Smooth muscle cell (in vitro differentiated cells): ENCODE results near the gene RASAL3. TPM values are rescaled to one million over a fixed set of nuclear protein-coding genes. Genes with fewer than 3 reads are reported as not detected.

Experiments
- DNase-seq: peaks from one replicate; lab custom pipeline; 2025; ENCODE audit not compliant: unreplicated experiment; lab: John Stamatoyannopoulos, UW
- H2AFZ ChIP-seq: fragments of 200-600 bp; sonication (generic); 2 replicates; pipeline ENCODE4 v1.6.0; 2016; ENCODE audit warnings: antibody characterized with exemption, low read depth, mild to moderate bottlenecking
- H3F3A ChIP-seq: fragments of 200-600 bp; sonication (generic); 2 replicates; pipeline ENCODE4 v1.6.0; 2017; ENCODE audit warnings: antibody characterized with exemption, low read depth
- H3K27ac ChIP-seq: fragments of 200-600 bp; sonication (generic); 2 replicates; pipeline ENCODE4 v1.5.1; 2016; ENCODE audit warnings: low read depth, mild to moderate bottlenecking
- H3K27me3 ChIP-seq: fragments of 200-600 bp; sonication (generic); 2 replicates; pipeline ENCODE4 v1.6.1; 2016; ENCODE audit warnings: low read depth, mild to moderate bottlenecking
- H3K36me3 ChIP-seq: fragments of 200-600 bp; sonication (generic); 2 replicates; pipeline ENCODE4 v1.5.1; 2016; ENCODE audit warnings: low read depth
- H3K4me1 ChIP-seq: fragments of 200-600 bp; sonication (generic); 2 replicates; pipeline ENCODE4 v1.5.1; 2016; ENCODE audit warnings: low read depth
- H3K4me2 ChIP-seq: fragments of 200-600 bp; sonication (generic); 2 replicates; pipeline ENCODE4 v1.6.0; 2016; ENCODE audit warnings: mild to moderate bottlenecking
- H3K4me3 ChIP-seq: fragments of 200-600 bp; sonication (generic); 2 replicates; pipeline ENCODE4 v1.5.1; 2016; ENCODE audit warnings: mild to moderate bottlenecking
- H3K79me2 ChIP-seq: fragments of 200-600 bp; sonication (generic); 2 replicates; pipeline ENCODE4 v1.6.0; 2016; ENCODE audit warnings: low read depth, mild to moderate bottlenecking
- H3K9ac ChIP-seq: fragments of 200-600 bp; sonication (generic); 2 replicates; pipeline ENCODE4 v1.6.0; 2016; ENCODE audit warnings: low read depth
- H3K9me3 ChIP-seq: fragments of 200-600 bp; sonication (generic); replicated peaks from 2 replicates; pipeline ENCODE4 v1.5.1; 2016; ENCODE audit warnings: low read depth
- H4K20me1 ChIP-seq: fragments of 200-600 bp; sonication (generic); 2 replicates; pipeline ENCODE4 v1.6.0; 2016; ENCODE audit warnings: low read depth
- WGBS: methylation state at CpG from one replicate; pipeline ENCODE4 v1.1.7; 2016; ENCODE audit warnings: low lambda C conversion rate; 5-methylcytosine and 5-hydroxymethylcytosine counted together
- microRNA counts: library from miRNA; unstranded; fragments of <30 nt; microRNA quantifications from one replicate; lab custom pipeline; 2016
- microRNA-seq: library from miRNA; unstranded; fragments of <30 nt; microRNA quantifications from one replicate; pipeline ENCODE4, GENCODE V29; 2016; ENCODE audit warnings: borderline number of aligned reads
- polyA plus RNA-seq: library from polyadenylated mRNA; unstranded; fragments of >200 nt; fragmentation: Nextera tagmentation; extraction: Ambion mirVana; gene quantifications from 2 replicates; pipeline ENCODE4 v1.2.1, GENCODE V29; 2016
- small RNA-seq: library from RNA; depleted of rRNA; stranded (forward); fragments of <200 nt; gene quantifications from one replicate; pipeline ENCODE3, GENCODE V24; 2014
- total RNA-seq: library from RNA; depleted of rRNA; stranded (reverse); fragments of >200 nt; gene quantifications from 2 replicates; pipeline ENCODE4 v1.2.3, GENCODE V29; 2014
- TF ChIP-seq, protein P1 (sequence below): fragments of 200-600 bp; sonication (generic); IDR thresholded peaks from 2 replicates; pipeline ENCODE4 v1.5.1; 2017; ENCODE audit warnings: borderline replicate concordance, mild to moderate bottlenecking, antibody characterized with exemption; ENCODE audit not compliant: insufficient read depth, poor library complexity, severe bottlenecking

RASAL3 gene
- total and polyA plus RNA-seq, 2 experiments from 2014 or later: 0.24 TPM; not detected in 1

DNA sequence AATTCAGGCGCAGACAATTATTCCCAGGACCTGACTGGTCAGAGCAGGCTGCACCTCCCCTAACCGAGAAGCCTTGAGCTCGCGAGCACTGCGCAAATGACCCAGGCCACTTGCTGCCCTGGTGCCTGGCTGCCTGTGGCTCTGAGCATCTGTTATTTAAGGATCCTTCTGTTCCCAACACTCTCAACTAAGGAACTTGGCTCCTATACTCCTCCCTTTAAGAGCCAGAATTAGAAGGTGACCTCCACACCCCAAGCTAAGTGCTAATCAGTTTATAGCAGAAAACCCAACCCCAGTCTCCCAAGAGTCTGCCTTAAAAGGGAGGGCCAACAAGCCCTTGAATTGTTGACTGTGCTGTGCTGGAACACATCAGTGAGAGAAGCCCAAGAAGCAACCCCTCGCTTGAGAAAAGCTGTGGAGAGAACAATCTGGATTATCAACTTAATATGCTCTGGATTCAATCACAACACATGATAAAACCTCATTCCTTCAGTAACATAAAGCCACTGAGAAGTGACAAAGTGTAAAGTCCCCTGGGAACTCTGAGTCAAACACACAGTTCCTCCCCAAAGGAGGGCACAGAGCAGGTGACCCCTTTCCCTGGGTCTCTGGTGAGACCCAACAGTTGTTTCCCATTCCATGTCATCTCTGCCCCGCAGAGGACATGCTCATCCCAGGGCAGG lies 60.1 kb downstream of the RASAL3 start:
- H4K20me1 ChIP-seq: peaks cover 100% of the 10 kb centered on the region
- H3K9ac ChIP-seq: no peak overlapping the region
- no peak overlapping the region for H3K4me2 ChIP-seq
- WGBS: 86% methylated on average over 7 of the region's 7 CpGs
- H3K36me3 ChIP-seq: no peaks in the 10 kb centered on the region
- TF ChIP-seq, protein P1, sequence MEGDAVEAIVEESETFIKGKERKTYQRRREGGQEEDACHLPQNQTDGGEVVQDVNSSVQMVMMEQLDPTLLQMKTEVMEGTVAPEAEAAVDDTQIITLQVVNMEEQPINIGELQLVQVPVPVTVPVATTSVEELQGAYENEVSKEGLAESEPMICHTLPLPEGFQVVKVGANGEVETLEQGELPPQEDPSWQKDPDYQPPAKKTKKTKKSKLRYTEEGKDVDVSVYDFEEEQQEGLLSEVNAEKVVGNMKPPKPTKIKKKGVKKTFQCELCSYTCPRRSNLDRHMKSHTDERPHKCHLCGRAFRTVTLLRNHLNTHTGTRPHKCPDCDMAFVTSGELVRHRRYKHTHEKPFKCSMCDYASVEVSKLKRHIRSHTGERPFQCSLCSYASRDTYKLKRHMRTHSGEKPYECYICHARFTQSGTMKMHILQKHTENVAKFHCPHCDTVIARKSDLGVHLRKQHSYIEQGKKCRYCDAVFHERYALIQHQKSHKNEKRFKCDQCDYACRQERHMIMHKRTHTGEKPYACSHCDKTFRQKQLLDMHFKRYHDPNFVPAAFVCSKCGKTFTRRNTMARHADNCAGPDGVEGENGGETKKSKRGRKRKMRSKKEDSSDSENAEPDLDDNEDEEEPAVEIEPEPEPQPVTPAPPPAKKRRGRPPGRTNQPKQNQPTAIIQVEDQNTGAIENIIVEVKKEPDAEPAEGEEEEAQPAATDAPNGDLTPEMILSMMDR: no peak
- H3K27ac ChIP-seq: no peak overlapping the region
- H3K4me3 ChIP-seq: no peak overlapping the region
- no peak overlapping the region for H2AFZ ChIP-seq
- no peaks in the 10 kb centered on the region for H3F3A ChIP-seq
- no peak for DNase-seq
- H3K79me2 ChIP-seq: peaks cover 81% of the 10 kb centered on the region
- H3K4me1 ChIP-seq: no peaks in the 10 kb centered on the region
- H3K9me3 ChIP-seq: no peaks in the 10 kb centered on the region
- no peaks in the 10 kb centered on the region for H3K27me3 ChIP-seq

DNA sequence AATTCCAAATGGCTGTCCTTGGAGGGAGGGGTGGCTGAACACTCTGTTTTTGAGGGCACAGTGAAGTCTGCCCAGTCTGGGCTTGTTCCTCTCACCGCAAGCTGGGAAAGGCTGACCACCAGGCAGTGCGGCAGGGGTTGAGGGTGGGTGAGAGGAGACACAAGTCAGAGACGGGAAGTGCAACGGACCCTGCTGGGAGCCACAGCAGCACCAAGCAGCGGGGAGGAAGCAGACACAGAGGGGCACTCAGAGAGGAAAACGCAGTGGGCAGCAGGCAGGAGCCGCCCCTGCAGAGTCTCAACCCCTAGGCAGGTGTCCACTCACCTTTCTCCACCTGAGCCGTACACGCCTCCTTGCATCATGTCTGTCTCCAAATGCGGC lies 61.2 kb downstream of the RASAL3 start:
- TF ChIP-seq, protein P1: no peak
- Histone ChIP-seq H3K4me3 (no peak overlapping the region), H4K20me1 (peaks cover 100% of the 10 kb centered on the region), H3K9me3 (no peaks in the 10 kb centered on the region), H3K4me1 (no peaks in the 10 kb centered on the region), H3K79me2 (peaks cover 70% of the 10 kb centered on the region), H2AFZ (no peak overlapping the region), H3K4me2 (no peak overlapping the region), H3K36me3 (no peaks in the 10 kb centered on the region), H3K9ac (no peak overlapping the region), H3K27me3 (no peaks in the 10 kb centered on the region), H3K27ac (no peak overlapping the region), H3F3A (no peaks in the 10 kb centered on the region)
- WGBS: 98% methylated on average over 10 of the region's 10 CpGs
- DNase-seq: no peak

DNA sequence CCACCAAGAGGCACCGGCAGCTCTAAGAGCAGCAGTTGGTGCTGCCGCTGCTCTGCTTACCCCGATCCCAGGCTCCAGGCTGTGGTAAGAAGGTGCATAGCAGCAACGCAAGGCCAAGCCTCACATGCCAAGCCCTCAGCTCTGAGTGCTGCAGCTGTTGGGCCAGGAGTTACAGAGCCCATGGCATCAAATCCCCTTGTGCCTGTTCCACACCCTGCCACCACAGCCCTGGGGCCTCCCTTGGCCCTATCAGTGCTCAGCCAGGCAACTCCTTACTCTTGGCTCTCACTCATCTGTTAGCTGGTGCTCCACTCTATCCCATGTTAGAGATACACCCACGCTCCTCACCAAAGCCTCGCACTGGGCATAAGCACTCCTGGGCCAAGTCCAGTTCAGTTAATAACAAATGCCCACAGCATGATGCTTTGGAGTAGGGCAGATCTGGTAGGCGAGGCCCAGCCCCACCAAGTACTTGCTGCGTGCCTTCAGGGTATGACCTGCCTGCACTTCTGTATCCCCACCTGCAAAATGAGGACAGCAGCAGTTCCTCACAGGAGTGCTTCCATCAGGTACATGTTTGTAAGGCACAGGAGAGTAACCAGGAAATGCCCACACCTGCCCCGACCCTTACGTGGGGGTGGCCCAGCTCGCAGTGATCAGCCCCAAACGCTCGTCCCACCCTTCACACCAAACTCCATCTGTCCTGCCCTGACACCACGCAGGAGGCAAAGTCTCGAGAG lies 61.8 kb downstream of the RASAL3 start:
- Histone ChIP-seq H3K27me3 (no peaks in the 10 kb centered on the region), H3K79me2 (peaks cover 64% of the 10 kb centered on the region), H3K4me2 (no peak overlapping the region), H3K4me1 (no peaks in the 10 kb centered on the region), H3K27ac (no peak overlapping the region), H4K20me1 (peaks cover 100% of the 10 kb centered on the region), H3F3A (no peaks in the 10 kb centered on the region), H2AFZ (no peak overlapping the region), H3K4me3 (no peak overlapping the region), H3K9me3 (no peaks in the 10 kb centered on the region), H3K9ac (no peak overlapping the region), H3K36me3 (no peaks in the 10 kb centered on the region)
- 97% methylated on average over 15 of the region's 15 CpGs for WGBS
- TF ChIP-seq, protein P1: no peak
- no peak for DNase-seq

MicroRNAs encoded within 50 kb of the gene (microRNA counts, 767-probe panel; counts per million panel counts)
- microRNA hsa-miR-1470 (lab: Ali Mortazavi, UCI): 183 counts per million

Small RNA genes lying within 50 kb of the gene (microRNA-seq; reads per million reads assigned to microRNA genes)
- gene MIR1470: not detected

Small RNA genes lying within 50 kb of the gene (small RNA-seq; reads per million reads assigned to genes)
- not detected for gene MIR1470

Other genes with a start within 250 kb of the RASAL3 start
- 3.6 and 4.0 TPM in 2 replicates for gene EPHX3, start 232.1 kb downstream of the RASAL3 start, total RNA-seq
- gene EPHX3, start 232.1 kb downstream of the RASAL3 start, polyA plus RNA-seq: 3.1 and 10.3 TPM in 2 replicates
- gene BRD4, start 132.0 kb downstream of the RASAL3 start, total RNA-seq: 16.1 and 24.1 TPM in 2 replicates
- gene BRD4, start 132.0 kb downstream of the RASAL3 start, polyA plus RNA-seq: 102 and 105 TPM in 2 replicates
- 12.0 and 24.2 TPM in 2 replicates for gene AKAP8, start 84.8 kb downstream of the RASAL3 start, total RNA-seq
- gene AKAP8, start 84.8 kb downstream of the RASAL3 start, polyA plus RNA-seq: 19.1 and 27.3 TPM in 2 replicates
- gene AKAP8L, start 45.6 kb downstream of the RASAL3 start, total RNA-seq: 61.9 and 92.0 TPM in 2 replicates
- gene AKAP8L, start 45.6 kb downstream of the RASAL3 start, polyA plus RNA-seq: 93.9 and 105 TPM in 2 replicates
- 13.5 and 23.1 TPM in 2 replicates for gene WIZ, start 14.6 kb downstream of the RASAL3 start, total RNA-seq
- gene WIZ, start 14.6 kb downstream of the RASAL3 start, polyA plus RNA-seq: 40.5 and 41.5 TPM in 2 replicates
- not detected in 2 replicates for gene PGLYRP2, start 15.0 kb upstream of the RASAL3 start, total RNA-seq
- not detected in 2 replicates for gene PGLYRP2, start 15.0 kb upstream of the RASAL3 start, polyA plus RNA-seq
- gene CYP4F22, start 44.0 kb upstream of the RASAL3 start, total RNA-seq: not detected in 2 replicates
- not detected in 2 replicates for gene CYP4F22, start 44.0 kb upstream of the RASAL3 start, polyA plus RNA-seq
- not detected in 2 replicates for gene CYP4F8, start 150.7 kb upstream of the RASAL3 start, total RNA-seq
- not detected in 2 replicates for gene CYP4F8, start 150.7 kb upstream of the RASAL3 start, polyA plus RNA-seq
- not detected in 2 replicates for gene CYP4F3, start 176.4 kb upstream of the RASAL3 start, total RNA-seq
- gene CYP4F3, start 176.4 kb upstream of the RASAL3 start, polyA plus RNA-seq: not detected in 2 replicates
- not detected in 2 replicates for gene CYP4F12, start 208.5 kb upstream of the RASAL3 start, total RNA-seq
- not detected in 2 replicates for gene CYP4F12, start 208.5 kb upstream of the RASAL3 start, polyA plus RNA-seq